GM19438 (cell line): ENCODE data around the gene TP53TG5.
A peak's percentile ranks its signal among the peaks of the same experiment; 100 is the strongest.
"Not testable (repeated sequence)": the region's sequence is repeated elsewhere in the genome, so short reads cannot be mapped to it uniquely, and the experiment has no call there.

Experiments used
- ATAC-seq: cut with Tn5 transposase; IDR thresholded peaks from one replicate; pipeline ENCODE4 v1.9.1; 2021; ENCODE audit warnings: low read depth; ENCODE audit not compliant: unreplicated experiment

The TP53TG5 gene

GRCh38 chr20:45368221-45368980 is 9.7 kb downstream of the TP53TG5 start:
- ATAC-seq, result peak; percentile 76

- ATAC-seq, result no peak
Observed at GRCh38 chr20:45367126-45367525, 11.0 kb downstream of the TP53TG5 start.

- ATAC-seq, result no peak
Observed at GRCh38 chr20:45366631-45367030, 11.5 kb downstream of the TP53TG5 start.

- no peak for ATAC-seq
Observed at GRCh38 chr20:45366192-45366591, 11.9 kb downstream of the TP53TG5 start.

- ATAC-seq, result no peak
Observed at GRCh38 chr20:45365444-45365970, 12.6 kb downstream of the TP53TG5 start.

- no peak for ATAC-seq
Observed at GRCh38 chr20:45363611-45364492, 14.3 kb downstream of the TP53TG5 start.

GRCh38 chr20:45362804-45363610 is 15.1 kb downstream of the TP53TG5 start, which contains the start of gene SYS1:
TSS of gene SYS1 (plus strand) at chr20:45363156. CDS start at chr20:45363532, 376 bp downstream.
- peak; percentile 70 for ATAC-seq

GRCh38 chr20:45361793-45362192 is 16.3 kb downstream of the TP53TG5 start:
- ATAC-seq, result no peak

GRCh38 chr20:45359406-45360148 is 18.5 kb downstream of the TP53TG5 start:
- no peak for ATAC-seq

- no peak for ATAC-seq
Observed at GRCh38 chr20:45359069-45359405, 19.1 kb downstream of the TP53TG5 start.

GRCh38 chr20:45358282-45359068 is 19.6 kb downstream of the TP53TG5 start:
- no peak for ATAC-seq

- ATAC-seq, result no peak
Observed at GRCh38 chr20:45355209-45356084, 22.7 kb downstream of the TP53TG5 start.

GRCh38 chr20:45354423-45355208 is 23.5 kb downstream of the TP53TG5 start:
- ATAC-seq, result no peak

GRCh38 chr20:45353746-45354145 is 24.4 kb downstream of the TP53TG5 start:
- no peak for ATAC-seq

- no peak for ATAC-seq
Observed at GRCh38 chr20:45352729-45353128, 25.4 kb downstream of the TP53TG5 start.

GRCh38 chr20:45350795-45351194 is 27.3 kb downstream of the TP53TG5 start:
- ATAC-seq, result not testable (repeated sequence)

- no peak for ATAC-seq
Observed at GRCh38 chr20:45350217-45350616, 27.9 kb downstream of the TP53TG5 start.
